Stomach smooth muscle (tissue), 2 donors: ENCODE data around the gene TBC1D9.

Experiments used
- H3K27ac ChIP-seq: one replicate; pipeline ENCODE4 v1.7.0; 2013; ENCODE audit warnings: mild to moderate bottlenecking, low read length, inconsistent platforms
- H3K27me3 ChIP-seq, 2 donors: one replicate each; pipeline ENCODE4 v1.7.0; 2013; ENCODE audit warnings: low read length in 2 of 2; ENCODE audit not compliant: insufficient read depth in 2 of 2, control insufficient read depth in 1 of 2
- H3K36me3 ChIP-seq, 2 donors: one replicate each; pipeline ENCODE4 v1.7.0; 2013; ENCODE audit warnings: low read length in 2 of 2; ENCODE audit not compliant: control insufficient read depth in 2 of 2, insufficient read depth in 2 of 2
- H3K4me1 ChIP-seq: one replicate; pipeline ENCODE4 v1.7.0; 2013; ENCODE audit warnings: low read length; ENCODE audit not compliant: control insufficient read depth, insufficient read depth
- H3K4me3 ChIP-seq, 2 donors: one replicate each; pipeline ENCODE4 v1.7.0; 2013; ENCODE audit warnings: low read length in 2 of 2
- H3K9ac ChIP-seq, 2 donors: one replicate each; pipeline ENCODE4 v1.7.0; 2013; ENCODE audit warnings: low read length in 2 of 2, mild to moderate bottlenecking in 1 of 2
- H3K9me3 ChIP-seq, 2 donors: one replicate each; pipeline ENCODE4 v1.7.0; 2013; ENCODE audit warnings: low read length in 2 of 2; ENCODE audit not compliant: control insufficient read depth in 2 of 2
- donor health status: healthy.
- donor health status: Pancreatic carcinoma.

The TBC1D9 gene

GRCh38 chr4:140645614-140646412 is 110.4 kb downstream of the TBC1D9 start:
- Histone ChIP-seq H3K27me3 (no peaks in the 10 kb centered on the region), H3K36me3 (peaks cover 0 to 2% of the 10 kb centered on the region in 2 donors), H3K27ac (no peak overlapping the region), H3K9ac (no peak overlapping the region), H3K9me3 (no peaks in the 10 kb centered on the region), H3K4me3 (no peak overlapping the region), H3K4me1 (no peaks in the 10 kb centered on the region)

GRCh38 chr4:140645196-140645595 is 111.0 kb downstream of the TBC1D9 start:
- Histone ChIP-seq H3K27me3 (no peaks in the 10 kb centered on the region), H3K4me3 (no peak overlapping the region), H3K4me1 (no peaks in the 10 kb centered on the region), H3K9ac (no peak overlapping the region), H3K36me3 (peaks cover 0 to 2% of the 10 kb centered on the region in 2 donors), H3K27ac (no peak overlapping the region), H3K9me3 (no peaks in the 10 kb centered on the region)

GRCh38 chr4:140644470-140645185 is 111.6 kb downstream of the TBC1D9 start:
- Histone ChIP-seq H3K9me3 (no peaks in the 10 kb centered on the region), H3K4me1 (no peaks in the 10 kb centered on the region), H3K36me3 (peaks cover 0 to 2% of the 10 kb centered on the region in 2 donors), H3K4me3 (no peak overlapping the region), H3K27ac (no peak overlapping the region), H3K9ac (no peak overlapping the region), H3K27me3 (no peaks in the 10 kb centered on the region)

- no peak overlapping the region for H3K27ac ChIP-seq
- H3K36me3 ChIP-seq, result peaks cover 0 to 2% of the 10 kb centered on the region in 2 donors
- H3K9me3 ChIP-seq, result no peaks in the 10 kb centered on the region
- no peaks in the 10 kb centered on the region for H3K4me1 ChIP-seq
- H3K4me3 ChIP-seq, result no peak overlapping the region
- no peaks in the 10 kb centered on the region for H3K27me3 ChIP-seq
- no peak overlapping the region for H3K9ac ChIP-seq
Observed at GRCh38 chr4:140643571-140644055, 112.6 kb downstream of the TBC1D9 start.

GRCh38 chr4:140642674-140643437 is 113.3 kb downstream of the TBC1D9 start:
- Histone ChIP-seq H3K27ac (no peak overlapping the region), H3K36me3 (peaks cover 0 to 2% of the 10 kb centered on the region in 2 donors), H3K4me1 (no peaks in the 10 kb centered on the region), H3K9ac (no peak overlapping the region), H3K4me3 (no peak overlapping the region), H3K27me3 (no peaks in the 10 kb centered on the region), H3K9me3 (no peaks in the 10 kb centered on the region)

GRCh38 chr4:140641789-140642439 is 114.3 kb downstream of the TBC1D9 start:
- H3K9me3 ChIP-seq, result no peaks in the 10 kb centered on the region
- H3K27ac ChIP-seq, result no peak overlapping the region
- H3K4me1 ChIP-seq, result no peaks in the 10 kb centered on the region
- H3K27me3 ChIP-seq, result no peaks in the 10 kb centered on the region
- no peak overlapping the region for H3K9ac ChIP-seq
- H3K4me3 ChIP-seq, result peak overlapping the region in 1 of 2 donors; percentile 8
- H3K36me3 ChIP-seq, result peaks cover 0 to 2% of the 10 kb centered on the region in 2 donors

- Histone ChIP-seq H3K4me3 (no peak overlapping the region), H3K27ac (no peak overlapping the region), H3K4me1 (no peaks in the 10 kb centered on the region), H3K9me3 (no peaks in the 10 kb centered on the region), H3K27me3 (no peaks in the 10 kb centered on the region), H3K36me3 (peaks cover 0 to 1% of the 10 kb centered on the region in 2 donors), H3K9ac (no peak overlapping the region)
Observed at GRCh38 chr4:140641105-140641555, 115.1 kb downstream of the TBC1D9 start.

GRCh38 chr4:140640150-140640748 is 115.9 kb downstream of the TBC1D9 start:
- no peak overlapping the region for H3K4me3 ChIP-seq
- no peaks in the 10 kb centered on the region for H3K27me3 ChIP-seq
- no peaks in the 10 kb centered on the region for H3K36me3 ChIP-seq
- H3K27ac ChIP-seq, result no peak overlapping the region
- no peaks in the 10 kb centered on the region for H3K4me1 ChIP-seq
- H3K9ac ChIP-seq, result no peak overlapping the region
- H3K9me3 ChIP-seq, result no peaks in the 10 kb centered on the region

- Histone ChIP-seq H3K9ac (no peak overlapping the region), H3K36me3 (peaks cover 0 to 2% of the 10 kb centered on the region in 2 donors), H3K27ac (no peak overlapping the region), H3K27me3 (no peaks in the 10 kb centered on the region), H3K4me3 (no peak overlapping the region), H3K4me1 (no peaks in the 10 kb centered on the region), H3K9me3 (no peaks in the 10 kb centered on the region)
Observed at GRCh38 chr4:140639066-140639465, 117.1 kb downstream of the TBC1D9 start.

GRCh38 chr4:140637836-140638235 is 118.3 kb downstream of the TBC1D9 start:
- Histone ChIP-seq H3K4me3 (no peak overlapping the region), H3K9me3 (no peaks in the 10 kb centered on the region), H3K9ac (no peak overlapping the region), H3K27ac (no peak overlapping the region), H3K4me1 (no peaks in the 10 kb centered on the region), H3K36me3 (peaks cover 0 to 4% of the 10 kb centered on the region in 2 donors), H3K27me3 (no peaks in the 10 kb centered on the region)
